Measurements from ENCODE around the gene FAM47E. TPM values are rescaled to one million over a fixed set of nuclear protein-coding genes. Genes with fewer than 3 reads are reported as not detected.

Gene FAM47E
- total and polyA plus RNA-seq, 2 experiments from 2014 or later = not detected

DNA sequence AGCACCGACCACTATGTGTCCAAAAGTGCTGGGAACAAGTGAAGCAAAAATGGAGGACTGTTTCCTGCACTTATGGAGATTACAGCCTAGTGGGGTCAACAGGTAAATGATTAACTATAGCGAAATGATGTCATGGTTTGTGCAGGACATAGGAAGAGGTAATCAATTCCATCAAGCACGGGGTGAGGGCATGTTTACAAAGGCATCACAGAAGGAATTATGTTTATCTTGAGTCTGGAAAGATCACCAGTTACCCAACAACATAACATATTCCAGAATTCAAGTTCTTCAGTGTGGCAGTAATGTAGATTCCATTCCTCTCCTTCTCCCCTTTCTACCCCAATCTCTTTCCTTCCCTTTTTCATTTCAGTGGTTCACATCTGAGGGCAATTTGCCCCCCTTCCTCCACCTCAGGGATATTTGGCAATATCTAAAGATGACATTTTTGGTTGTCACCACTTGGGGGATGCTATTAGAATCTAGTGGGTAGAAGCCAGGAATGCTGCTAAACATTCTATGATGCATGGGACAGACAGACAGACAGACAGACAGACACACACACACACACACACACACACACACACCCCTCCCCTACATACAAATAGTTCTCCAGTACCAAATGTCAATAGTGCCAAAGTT lies 24.1 kb downstream of the FAM47E start:
- in situ Hi-C loops (cut with MboI) = no loop called here
- Histone ChIP-seq H3K36me3 (ENCODE audit: low read depth) (no peaks in the 10 kb centered on the region), H3K4me2 (ENCODE audit: unreplicated experiment) (no peak overlapping the region), H3K27ac (no peak overlapping the region), H2AFZ (no peak overlapping the region), H3K4me1 (ENCODE audit: insufficient read depth) (no peaks in the 10 kb centered on the region), H3F3A (ENCODE audit: insufficient read depth) (no peaks in the 10 kb centered on the region), H3K79me2 (ENCODE audit: insufficient read depth) (no peaks in the 10 kb centered on the region), H4K20me1 (ENCODE audit: insufficient read depth) (no peaks in the 10 kb centered on the region), H3K9me2 (ENCODE audit: insufficient read depth) (no peaks in the 10 kb centered on the region), H3K9me3 (ENCODE audit: low read depth) (no peaks in the 10 kb centered on the region), H3K9ac (no peak overlapping the region), H3K27me3 (replicated peaks; ENCODE audit: insufficient read depth) (peaks cover 11% of the 10 kb centered on the region; the same call in 1 of the 2 replicates), H3K4me3 (no peak overlapping the region)
- WGBS, 2 experiments (ENCODE audit: low coverage in 1 of 2, low lambda C conversion rate in 2 of 2, missing lambda C conversion rate in 2 of 2) = 60 to 64% methylated on average over 3 of the region's 3 CpGs
- no peak for TF ChIP-seq EZH2 (IDR thresholded peaks at IDR 0.05; ENCODE audit: insufficient read depth, poor library complexity, severe bottlenecking)
- no peak for TF ChIP-seq EZH2phosphoT487 (IDR thresholded peaks at IDR 0.05; ENCODE audit: insufficient read depth, low read depth)
- DNase-seq = no peak

DNA sequence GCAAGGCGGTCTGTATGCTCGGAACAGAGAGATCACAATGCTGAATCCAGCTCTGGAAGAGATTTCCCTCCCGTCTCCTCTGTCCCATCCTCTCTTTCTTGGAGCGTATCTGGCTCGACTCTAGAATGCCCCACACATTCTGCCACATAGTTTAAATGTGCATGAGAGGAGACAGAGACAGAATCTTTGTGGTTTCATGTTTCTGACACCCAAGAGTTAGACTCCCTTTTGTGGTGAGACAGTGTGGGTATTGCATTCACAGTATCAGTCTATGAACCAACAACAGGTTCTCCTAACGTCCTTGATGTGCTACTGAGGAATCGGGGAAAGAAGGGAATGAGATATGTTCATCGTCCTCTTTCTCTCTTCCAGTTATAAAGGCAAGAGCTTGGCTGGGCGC lies 25.3 kb downstream of the FAM47E start:
- Histone ChIP-seq H3K4me1 (ENCODE audit: insufficient read depth) (no peaks in the 10 kb centered on the region), H3K4me2 (ENCODE audit: unreplicated experiment) (no peak overlapping the region), H3K79me2 (ENCODE audit: insufficient read depth) (no peaks in the 10 kb centered on the region), H3K27ac (no peak overlapping the region), H3K27me3 (replicated peaks; ENCODE audit: insufficient read depth) (peaks cover 11% of the 10 kb centered on the region; the same call in 1 of the 2 replicates), H3K36me3 (ENCODE audit: low read depth) (no peaks in the 10 kb centered on the region), H2AFZ (no peak overlapping the region), H3K9ac (no peak overlapping the region), H3K4me3 (no peak overlapping the region), H4K20me1 (ENCODE audit: insufficient read depth) (no peaks in the 10 kb centered on the region), H3F3A (ENCODE audit: insufficient read depth) (no peaks in the 10 kb centered on the region), H3K9me2 (ENCODE audit: insufficient read depth) (no peaks in the 10 kb centered on the region), H3K9me3 (ENCODE audit: low read depth) (no peaks in the 10 kb centered on the region)
- no peak for DNase-seq
- WGBS, 2 experiments (ENCODE audit: low coverage in 1 of 2, low lambda C conversion rate in 2 of 2, missing lambda C conversion rate in 2 of 2) = 70 to 79% methylated on average over 9 of the region's 9 CpGs
- in situ Hi-C loops (cut with MboI) = no loop called here
- no peak for TF ChIP-seq EZH2phosphoT487 (IDR thresholded peaks at IDR 0.05; ENCODE audit: insufficient read depth, low read depth)
- no peak for TF ChIP-seq EZH2 (IDR thresholded peaks at IDR 0.05; ENCODE audit: insufficient read depth, poor library complexity, severe bottlenecking)

DNA sequence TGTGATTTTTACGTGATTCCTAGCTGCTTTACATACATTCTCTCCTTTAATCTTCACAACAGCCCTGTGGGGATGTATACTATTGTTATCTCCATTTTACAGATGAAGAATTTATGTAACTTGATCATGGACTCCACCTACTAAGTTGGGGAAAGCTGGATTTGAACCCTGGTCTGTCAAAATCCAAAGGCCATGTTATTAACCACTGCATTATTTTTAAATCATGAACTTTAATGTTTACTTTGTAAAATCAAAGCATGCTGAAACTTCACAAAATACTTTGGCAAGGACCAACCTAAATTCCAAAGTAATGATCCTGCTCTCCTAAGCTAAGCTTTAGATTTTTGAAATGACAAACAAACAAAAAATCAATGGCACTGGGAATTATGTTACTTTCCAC lies 26.1 kb downstream of the FAM47E start:
- DNase-seq = no peak
- Histone ChIP-seq H4K20me1 (ENCODE audit: insufficient read depth) (no peaks in the 10 kb centered on the region), H3K79me2 (ENCODE audit: insufficient read depth) (no peaks in the 10 kb centered on the region), H3K27ac (no peak overlapping the region), H3K4me2 (ENCODE audit: unreplicated experiment) (no peak overlapping the region), H3K9me3 (ENCODE audit: low read depth) (no peaks in the 10 kb centered on the region), H3K36me3 (ENCODE audit: low read depth) (no peaks in the 10 kb centered on the region), H3K27me3 (replicated peaks; ENCODE audit: insufficient read depth) (peaks cover 11% of the 10 kb centered on the region; the same call in 1 of the 2 replicates), H3K4me3 (no peak overlapping the region), H3F3A (ENCODE audit: insufficient read depth) (no peaks in the 10 kb centered on the region), H3K9ac (no peak overlapping the region), H3K9me2 (ENCODE audit: insufficient read depth) (no peaks in the 10 kb centered on the region), H2AFZ (no peak overlapping the region), H3K4me1 (ENCODE audit: insufficient read depth) (no peaks in the 10 kb centered on the region)
- 46 to 47% methylated on average over 1 of the region's 1 CpG for WGBS, 2 experiments (ENCODE audit: low coverage in 1 of 2, low lambda C conversion rate in 2 of 2, missing lambda C conversion rate in 2 of 2)
- TF ChIP-seq EZH2phosphoT487 (IDR thresholded peaks at IDR 0.05; ENCODE audit: insufficient read depth, low read depth) = no peak
- TF ChIP-seq EZH2 (IDR thresholded peaks at IDR 0.05; ENCODE audit: insufficient read depth, poor library complexity, severe bottlenecking) = no peak
- in situ Hi-C loops (cut with MboI) = no loop called here

DNA sequence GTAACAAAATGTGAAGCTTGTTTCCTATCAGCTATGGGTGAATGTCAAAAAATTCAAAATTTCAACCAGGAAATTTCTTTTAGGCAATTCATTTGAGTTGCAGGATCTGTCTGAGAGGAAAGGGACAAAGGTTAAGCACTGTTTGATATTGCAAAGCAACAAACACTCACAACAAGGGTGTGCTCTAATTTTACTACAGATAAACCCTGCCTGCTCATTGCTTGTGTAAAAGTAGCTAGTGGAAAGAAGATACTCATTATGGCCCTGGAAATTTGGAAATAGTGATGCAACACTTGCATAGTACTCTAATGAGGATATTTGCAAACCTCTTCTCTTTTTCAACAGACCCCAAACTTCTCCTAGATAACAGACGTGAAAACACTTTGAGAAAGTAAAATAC lies 27.1 kb downstream of the FAM47E start:
- H3K9me2 ChIP-seq (ENCODE audit: insufficient read depth) = no peaks in the 10 kb centered on the region
- no peaks in the 10 kb centered on the region for H3K9me3 ChIP-seq (ENCODE audit: low read depth)
- H3K4me3 ChIP-seq = no peak overlapping the region
- peaks cover 11% of the 10 kb centered on the region; the same call in 1 of the 2 replicates for H3K27me3 ChIP-seq (replicated peaks; ENCODE audit: insufficient read depth)
- TF ChIP-seq EZH2phosphoT487 (IDR thresholded peaks at IDR 0.05; ENCODE audit: insufficient read depth, low read depth) = no peak
- TF ChIP-seq EZH2 (IDR thresholded peaks at IDR 0.05; ENCODE audit: insufficient read depth, poor library complexity, severe bottlenecking) = no peak
- DNase-seq = no peak
- no peaks in the 10 kb centered on the region for H3K36me3 ChIP-seq (ENCODE audit: low read depth)
- H3K4me1 ChIP-seq (ENCODE audit: insufficient read depth) = no peaks in the 10 kb centered on the region
- no peaks in the 10 kb centered on the region for H3F3A ChIP-seq (ENCODE audit: insufficient read depth)
- H3K4me2 ChIP-seq (ENCODE audit: unreplicated experiment) = no peak overlapping the region
- H3K27ac ChIP-seq = no peak overlapping the region
- no peaks in the 10 kb centered on the region for H4K20me1 ChIP-seq (ENCODE audit: insufficient read depth)
- WGBS, 2 experiments (ENCODE audit: low coverage in 1 of 2, low lambda C conversion rate in 2 of 2, missing lambda C conversion rate in 2 of 2) = 44 to 63% methylated on average over 1 of the region's 1 CpG
- H2AFZ ChIP-seq = no peak overlapping the region
- no peak overlapping the region for H3K9ac ChIP-seq
- H3K79me2 ChIP-seq (ENCODE audit: insufficient read depth) = no peaks in the 10 kb centered on the region
- in situ Hi-C loops (cut with MboI) = no loop called here
